Measurements from ENCODE around the gene KCNK6.
A peak's percentile ranks its signal among the peaks of the same experiment; 100 is the strongest.
"Not testable (repeated sequence)": the region's sequence is repeated elsewhere in the genome, so short reads cannot be mapped to it uniquely, and the experiment has no call there.

The KCNK6 gene

GRCh38 chr19:38359242-38360021, 39.8 kb downstream of the KCNK6 start:
- TF ChIP-seq CTCF (IDR thresholded peaks at IDR 0.05; ENCODE audit: borderline replicate concordance, control extremely low read depth, extremely low read depth, insufficient read depth, missing control alignments), result no peak

GRCh38 chr19:38360351-38360750, 40.7 kb downstream of the KCNK6 start:
- in situ Hi-C loops (cut with MboI; ENCODE audit: low sequenced_read_pairs, unreplicated experiment), result no loop called here
- no peak for TF ChIP-seq CTCF (IDR thresholded peaks at IDR 0.05; ENCODE audit: borderline replicate concordance, control extremely low read depth, extremely low read depth, insufficient read depth, missing control alignments)
- DNase-seq (ENCODE audit: low spot score), result no peak

More at GRCh38 chr19:38359242-38360021, 39.8 kb downstream of the KCNK6 start:
- in situ Hi-C loops (cut with MboI; ENCODE audit: low sequenced_read_pairs, unreplicated experiment), result no loop called here
- no peak for DNase-seq (ENCODE audit: low spot score)

- no peak for TF ChIP-seq CTCF (IDR thresholded peaks at IDR 0.05; ENCODE audit: borderline replicate concordance, control extremely low read depth, extremely low read depth, insufficient read depth, missing control alignments)
- DNase-seq (ENCODE audit: low spot score), result no peak
- in situ Hi-C loops (cut with MboI; ENCODE audit: low sequenced_read_pairs, unreplicated experiment), result no loop called here
These were observed 41.4 kb downstream of the KCNK6 start for GRCh38 chr19:38360839-38361631.

GRCh38 chr19:38361633-38362075, 42.0 kb downstream of the KCNK6 start:
- DNase-seq (ENCODE audit: low spot score), result peak; percentile 88
- TF ChIP-seq CTCF (IDR thresholded peaks at IDR 0.05; ENCODE audit: borderline replicate concordance, control extremely low read depth, extremely low read depth, insufficient read depth, missing control alignments), result no peak
- in situ Hi-C loops (cut with MboI; ENCODE audit: low sequenced_read_pairs, unreplicated experiment), result no loop called here

GRCh38 chr19:38362076-38362945, 42.7 kb downstream of the KCNK6 start:
- in situ Hi-C loops (cut with MboI; ENCODE audit: low sequenced_read_pairs, unreplicated experiment), result no loop called here
- peak; percentile 82 for DNase-seq (ENCODE audit: low spot score)
- TF ChIP-seq CTCF (IDR thresholded peaks at IDR 0.05; ENCODE audit: borderline replicate concordance, control extremely low read depth, extremely low read depth, insufficient read depth, missing control alignments), result no peak

- DNase-seq (ENCODE audit: low spot score); in situ Hi-C loops (cut with MboI; ENCODE audit: low sequenced_read_pairs, unreplicated experiment): not testable (repeated sequence)
These were observed 43.5 kb downstream of the KCNK6 start for GRCh38 chr19:38362946-38363688.

Measured in GM13976 (cell line).